ENCODE results near the gene SLC18A2. TPM values are rescaled to one million over a fixed set of nuclear protein-coding genes. Genes with fewer than 3 reads are reported as not detected.

Gene SLC18A2
- total and polyA plus RNA-seq, 10 of the 15 experiments (the other 5 are each of a cell fraction or from before 2014, with no cell fraction given), result 0.06 to 1.1 (median 0.25) TPM; not detected in 5

- no TSS peak for BruUV-seq (replicated peaks)
- FAIRE-seq (no peak), DNase-seq (ENCODE audit: low read depth, low spot score) (no peak), ATAC-seq (no peak)
- in situ Hi-C loops (cut with MboI) (no loop called here), intact Hi-C loops (cut with micrococcal nuclease; ENCODE audit: unreplicated experiment) (no loop called here)
- no peaks in the 10 kb centered on the region for H3K4me1 ChIP-seq (ENCODE audit: control insufficient read depth, insufficient read depth, low read length)
- WGBS (ENCODE audit: insufficient coverage, insufficient replicate concordance, low lambda C conversion rate, missing lambda C conversion rate), result 87% methylated on average over 8 of the region's 8 CpGs
- no peaks in the 10 kb centered on the region for H3K9me3 ChIP-seq (replicated peaks; ENCODE audit: control insufficient read depth, insufficient read depth, low read length)
- no peaks in the 10 kb centered on the region for H3K36me3 ChIP-seq (ENCODE audit: control insufficient read depth in 2 of 2, insufficient read depth in 2 of 2, low read length in 1 of 2)
- H4K20me1 ChIP-seq (ENCODE audit: control insufficient read depth, insufficient read depth), result no peaks in the 10 kb centered on the region
- no peaks in the 10 kb centered on the region for H3K79me2 ChIP-seq (ENCODE audit: control insufficient read depth, insufficient read depth, low read length)
- no peak overlapping the region for H2AFZ ChIP-seq (ENCODE audit: control insufficient read depth, low read depth, low read length)
- H3K27me3 ChIP-seq (replicated peaks in 1 of 2; ENCODE audit: control insufficient read depth in 2 of 2, insufficient read depth in 2 of 2, low read length in 1 of 2), result peaks cover 0 to 2% of the 10 kb centered on the region in 2 experiments; a peak in 2 of 4 replicates
- no peak overlapping the region for H3K4me2 ChIP-seq (ENCODE audit: control insufficient read depth, insufficient read depth)
- ChIA-PET CTCF (no interaction called here), RAD21 (ENCODE audit: unreplicated experiment) (no interaction called here), POLR2A (no interaction called here), SMC1A (ENCODE audit: uncharacterized antibody, unreplicated experiment) (interaction anchor here (1.0 kb wide), 1 partner anchor 10 kb away, joined by 3 read pairs; no protein-coding TSS in a partner anchor)
- no peak for TF ChIP-seq SMAD1 (IDR thresholded peaks at IDR 0.05; ENCODE audit: low read depth, partially characterized antibody)
- TF ChIP-seq BMI1 (IDR thresholded peaks at IDR 0.05; ENCODE audit: borderline replicate concordance), result no peak
- TF ChIP-seq, protein P1, sequence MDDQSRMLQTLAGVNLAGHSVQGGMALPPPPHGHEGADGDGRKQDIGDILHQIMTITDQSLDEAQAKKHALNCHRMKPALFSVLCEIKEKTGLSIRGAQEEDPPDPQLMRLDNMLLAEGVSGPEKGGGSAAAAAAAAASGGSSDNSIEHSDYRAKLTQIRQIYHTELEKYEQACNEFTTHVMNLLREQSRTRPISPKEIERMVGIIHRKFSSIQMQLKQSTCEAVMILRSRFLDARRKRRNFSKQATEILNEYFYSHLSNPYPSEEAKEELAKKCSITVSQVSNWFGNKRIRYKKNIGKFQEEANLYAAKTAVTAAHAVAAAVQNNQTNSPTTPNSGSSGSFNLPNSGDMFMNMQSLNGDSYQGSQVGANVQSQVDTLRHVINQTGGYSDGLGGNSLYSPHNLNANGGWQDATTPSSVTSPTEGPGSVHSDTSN (IDR thresholded peaks at IDR 0.05; ENCODE audit: insufficient replicate concordance, low read depth, low read length), result no peak
- TF ChIP-seq, protein P2, sequence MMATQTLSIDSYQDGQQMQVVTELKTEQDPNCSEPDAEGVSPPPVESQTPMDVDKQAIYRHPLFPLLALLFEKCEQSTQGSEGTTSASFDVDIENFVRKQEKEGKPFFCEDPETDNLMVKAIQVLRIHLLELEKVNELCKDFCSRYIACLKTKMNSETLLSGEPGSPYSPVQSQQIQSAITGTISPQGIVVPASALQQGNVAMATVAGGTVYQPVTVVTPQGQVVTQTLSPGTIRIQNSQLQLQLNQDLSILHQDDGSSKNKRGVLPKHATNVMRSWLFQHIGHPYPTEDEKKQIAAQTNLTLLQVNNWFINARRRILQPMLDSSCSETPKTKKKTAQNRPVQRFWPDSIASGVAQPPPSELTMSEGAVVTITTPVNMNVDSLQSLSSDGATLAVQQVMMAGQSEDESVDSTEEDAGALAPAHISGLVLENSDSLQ (IDR thresholded peaks at IDR 0.05), result no peak
- no peak for TF ChIP-seq RAD51 (IDR thresholded peaks at IDR 0.05)
- TF ChIP-seq SUPT20H (IDR thresholded peaks at IDR 0.05; ENCODE audit: borderline replicate concordance, control insufficient read depth, low read depth, low read length), result no peak
- TF ChIP-seq, protein P3, sequence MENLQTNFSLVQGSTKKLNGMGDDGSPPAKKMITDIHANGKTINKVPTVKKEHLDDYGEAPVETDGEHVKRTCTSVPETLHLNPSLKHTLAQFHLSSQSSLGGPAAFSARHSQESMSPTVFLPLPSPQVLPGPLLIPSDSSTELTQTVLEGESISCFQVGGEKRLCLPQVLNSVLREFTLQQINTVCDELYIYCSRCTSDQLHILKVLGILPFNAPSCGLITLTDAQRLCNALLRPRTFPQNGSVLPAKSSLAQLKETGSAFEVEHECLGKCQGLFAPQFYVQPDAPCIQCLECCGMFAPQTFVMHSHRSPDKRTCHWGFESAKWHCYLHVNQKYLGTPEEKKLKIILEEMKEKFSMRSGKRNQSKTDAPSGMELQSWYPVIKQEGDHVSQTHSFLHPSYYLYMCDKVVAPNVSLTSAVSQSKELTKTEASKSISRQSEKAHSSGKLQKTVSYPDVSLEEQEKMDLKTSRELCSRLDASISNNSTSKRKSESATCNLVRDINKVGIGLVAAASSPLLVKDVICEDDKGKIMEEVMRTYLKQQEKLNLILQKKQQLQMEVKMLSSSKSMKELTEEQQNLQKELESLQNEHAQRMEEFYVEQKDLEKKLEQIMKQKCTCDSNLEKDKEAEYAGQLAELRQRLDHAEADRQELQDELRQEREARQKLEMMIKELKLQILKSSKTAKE (IDR thresholded peaks at IDR 0.05; ENCODE audit: low read depth, poor library complexity, severe bottlenecking), result no peak
- no peak for TF ChIP-seq PRDM15 (CRISPR knock-in tag; IDR thresholded peaks at IDR 0.05)
- TF ChIP-seq SIX5 (IDR thresholded peaks at IDR 0.05; ENCODE audit: low read depth, low read length, severe bottlenecking), result no peak
- no peak for TF ChIP-seq CBX3 (IDR thresholded peaks at IDR 0.05; ENCODE audit: borderline replicate concordance, low read depth)
- no peak for TF ChIP-seq ZNF274 (IDR thresholded peaks at IDR 0.05; ENCODE audit: insufficient read depth, insufficient read length)
- H3K9ac ChIP-seq (ENCODE audit: control insufficient read depth, insufficient read depth, low read length), result no peak overlapping the region
- H3K4me3 ChIP-seq, result no peak overlapping the region
- H3K27ac ChIP-seq (ENCODE audit: control insufficient read depth, insufficient read depth), result no peak overlapping the region
Observed at GRCh38 chr10:117239051-117239450, 1.9 kb upstream of the SLC18A2 start.

Measured in GM12878 (cell line).